Kasumi-1 (cell line): Measurements from ENCODE around the gene ZFYVE21.
"Not testable (repeated sequence)": the region's sequence is repeated elsewhere in the genome, so short reads cannot be mapped to it uniquely, and the experiment has no call there.

ENCODE experiments used
- DNase-seq, 2 experiments: peaks; one replicate each; lab custom pipeline; 2025; lab: John Stamatoyannopoulos, UW

Gene ZFYVE21

DNA sequence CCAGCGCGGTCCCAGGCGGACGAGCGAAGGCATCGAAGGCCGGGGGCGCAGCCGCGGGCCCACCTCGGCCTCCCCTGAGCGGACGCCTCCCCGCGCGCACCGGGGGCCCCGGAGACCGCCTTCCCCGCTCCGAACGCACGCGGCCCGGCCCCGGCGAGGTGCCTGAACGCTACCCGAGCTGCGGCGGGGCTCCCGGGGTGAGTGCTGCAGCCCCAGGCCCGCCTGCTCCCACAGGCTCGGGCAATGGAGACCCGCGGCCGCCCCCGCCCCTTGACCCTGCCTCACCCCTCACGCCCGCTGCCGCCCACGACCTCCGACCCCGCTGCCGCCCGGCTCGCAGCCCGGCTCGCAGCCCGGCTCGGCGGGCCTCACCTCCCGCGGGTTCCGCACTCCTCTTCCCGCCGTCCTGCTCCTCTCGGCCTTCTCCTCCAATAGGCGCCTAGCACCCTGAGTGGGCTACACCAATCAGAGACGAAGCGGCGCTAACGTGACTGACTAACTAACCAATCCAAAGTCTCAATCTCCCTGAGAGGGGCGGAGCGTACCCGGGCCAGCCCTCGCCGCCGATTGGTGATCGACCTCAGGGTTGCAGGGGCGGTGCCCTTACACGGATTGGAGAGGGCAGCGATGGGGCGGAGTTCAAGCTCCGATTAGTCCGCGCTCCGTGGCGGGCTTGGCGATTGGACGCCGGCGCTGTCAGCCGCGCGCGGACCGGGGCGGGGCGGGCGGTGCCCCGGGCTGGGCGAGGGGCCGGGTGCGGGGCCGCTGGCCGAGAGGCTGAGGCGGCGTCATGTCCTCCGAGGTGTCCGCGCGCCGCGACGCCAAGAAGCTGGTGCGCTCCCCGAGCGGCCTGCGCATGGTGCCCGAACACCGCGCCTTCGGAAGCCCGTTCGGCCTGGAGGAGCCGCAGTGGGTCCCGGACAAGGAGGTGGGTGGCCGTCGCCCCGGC lies at the start of gene ZFYVE21, which contains the start of gene XRCC3:
Gene ZFYVE21 (plus strand): TSS at position 759 of the 949 bp plus-strand sequence. CDS start 32 bp downstream, at position 791.
Gene XRCC3 (minus strand): TSS at position 400 of the 949 bp plus-strand sequence. CDS start 4,364 bp downstream, outside the sequence.
- DNase-seq: peak; percentile 99

DNA sequence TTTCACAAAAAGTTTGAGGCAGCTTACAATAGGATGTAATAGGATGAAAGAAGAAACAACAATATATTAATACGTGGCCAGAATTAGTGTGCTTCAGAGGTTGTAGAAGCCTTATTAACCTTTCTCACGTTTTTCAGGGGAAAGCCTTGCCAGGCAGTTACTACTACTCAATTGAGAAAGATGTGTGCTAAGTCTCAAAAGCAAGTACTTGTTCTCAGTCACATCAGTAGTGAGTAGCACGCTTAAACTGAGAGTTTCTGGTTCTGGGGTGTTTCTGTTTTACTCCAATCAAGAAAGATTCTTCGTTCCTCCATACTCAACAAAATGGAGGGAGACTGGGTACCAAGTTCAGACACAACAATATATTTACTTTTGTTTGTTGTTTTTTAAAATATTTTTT lies 47.9 kb upstream of the ZFYVE21 start:
- DNase-seq: no peak

DNA sequence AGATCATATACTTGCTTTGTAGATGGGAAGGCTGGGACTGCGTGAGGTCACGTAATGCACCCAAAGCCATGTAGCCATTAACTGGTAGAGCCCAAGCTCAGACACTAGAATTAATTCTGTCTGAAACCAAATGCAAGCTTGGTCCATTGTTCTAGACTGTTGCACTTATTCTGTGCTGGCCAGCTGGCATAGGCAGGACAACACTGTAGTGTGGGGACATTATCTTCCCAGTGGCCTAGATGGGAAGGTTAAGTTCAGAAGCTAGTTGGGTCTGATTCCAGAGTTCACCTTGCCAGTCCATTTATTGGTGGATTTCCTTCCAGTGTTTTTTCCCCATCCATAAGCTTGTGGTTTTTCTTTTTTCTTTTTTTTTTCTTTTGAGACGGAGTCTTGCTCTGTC lies 47.5 kb upstream of the ZFYVE21 start:
- DNase-seq: no peak

DNA sequence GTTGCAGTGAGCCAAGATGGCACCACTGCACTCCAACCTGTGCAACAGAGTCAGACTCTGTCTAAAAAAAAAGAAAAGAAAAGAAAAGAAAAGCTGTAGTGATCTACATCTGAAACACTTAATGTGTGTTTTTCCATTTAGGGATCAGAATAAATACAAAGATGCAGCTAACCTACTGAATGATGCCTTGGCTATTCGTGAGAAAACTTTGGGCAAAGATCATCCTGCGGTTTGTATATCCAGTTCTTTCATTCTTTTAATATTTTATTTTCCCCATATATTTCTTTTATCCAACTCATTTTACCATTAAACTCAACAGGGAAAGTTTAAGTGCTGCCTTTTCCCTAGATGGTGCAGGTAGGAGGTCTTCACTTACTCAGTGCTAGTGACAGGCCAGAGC lies 46.2 kb upstream of the ZFYVE21 start:
- no peak for DNase-seq

DNA sequence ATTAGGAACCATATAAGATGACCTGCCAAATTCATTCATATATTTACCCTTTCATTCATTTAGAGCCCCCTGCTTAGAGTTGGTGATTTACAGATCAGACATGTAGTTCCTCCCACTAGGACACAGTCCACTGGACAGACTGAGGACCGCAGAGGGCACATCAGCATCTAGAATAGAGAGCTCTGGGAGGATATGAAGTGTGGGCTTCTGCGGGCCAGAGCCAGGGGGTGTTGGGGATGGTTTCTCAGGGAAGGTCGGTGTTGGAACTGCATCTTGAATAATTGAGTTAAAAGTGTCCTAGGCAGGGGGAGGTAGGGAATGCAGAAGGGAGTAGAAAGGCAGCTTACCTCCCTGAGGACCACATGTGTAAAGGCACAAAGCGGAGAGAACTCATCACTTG lies 43.7 kb upstream of the ZFYVE21 start:
- DNase-seq: no peak

DNA sequence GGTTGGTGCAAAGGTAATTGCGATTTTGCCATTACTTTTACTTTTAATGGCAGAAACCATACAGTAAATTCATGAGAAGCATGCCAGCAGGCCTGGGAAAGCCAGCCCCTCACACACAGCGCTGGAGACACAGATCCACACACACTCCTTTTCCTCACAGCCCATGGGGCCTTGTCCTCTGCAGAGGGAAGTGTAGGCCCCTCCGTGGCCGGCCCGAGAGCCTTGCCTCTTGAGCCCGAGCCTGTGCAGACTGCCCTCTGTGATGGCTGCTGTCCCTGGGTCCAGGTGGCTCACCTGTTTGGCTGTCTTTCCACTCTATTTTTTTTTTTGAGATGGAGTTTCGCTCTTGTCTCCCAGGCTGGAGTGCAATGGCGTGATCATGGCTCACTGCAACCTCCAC lies 39.7 kb upstream of the ZFYVE21 start:
- no peak for DNase-seq

DNA sequence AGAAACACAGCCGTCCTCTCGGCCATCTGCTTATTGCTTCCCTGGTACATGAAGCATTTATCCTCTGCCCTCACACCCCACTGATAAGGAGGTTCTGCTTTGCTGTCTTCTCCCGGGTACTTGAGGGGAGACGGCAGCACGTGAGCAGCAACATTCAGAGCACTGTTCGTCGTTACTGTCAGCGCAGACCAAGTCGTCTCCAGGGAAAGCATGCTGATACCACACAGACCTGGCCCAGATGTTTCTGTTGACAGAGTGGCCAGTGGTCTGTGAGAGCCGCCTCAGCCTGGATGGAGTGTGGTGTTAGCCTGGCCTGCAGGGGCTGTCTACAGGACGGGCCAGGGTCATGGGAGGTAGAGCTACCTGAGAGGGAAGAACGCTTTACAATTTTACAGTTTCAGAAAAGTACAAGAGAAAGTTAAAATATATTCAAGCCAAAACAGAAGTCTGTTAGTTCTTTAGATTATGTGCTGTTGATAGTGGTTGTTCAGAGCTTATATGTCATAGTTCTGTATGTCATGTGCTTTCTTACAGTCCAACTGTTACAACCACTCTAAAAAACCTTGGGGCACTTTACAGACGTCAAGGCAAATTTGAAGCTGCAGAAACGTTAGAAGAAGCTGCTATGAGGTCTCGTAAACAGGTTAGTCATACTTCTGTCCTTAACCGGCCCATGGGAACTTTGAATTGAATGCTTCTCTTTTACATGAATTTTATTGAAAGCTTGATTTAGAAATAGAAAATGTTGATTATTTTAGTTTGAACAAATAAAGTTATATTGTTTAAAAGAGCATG lies 38.5 kb upstream of the ZFYVE21 start:
- DNase-seq: no peak

DNA sequence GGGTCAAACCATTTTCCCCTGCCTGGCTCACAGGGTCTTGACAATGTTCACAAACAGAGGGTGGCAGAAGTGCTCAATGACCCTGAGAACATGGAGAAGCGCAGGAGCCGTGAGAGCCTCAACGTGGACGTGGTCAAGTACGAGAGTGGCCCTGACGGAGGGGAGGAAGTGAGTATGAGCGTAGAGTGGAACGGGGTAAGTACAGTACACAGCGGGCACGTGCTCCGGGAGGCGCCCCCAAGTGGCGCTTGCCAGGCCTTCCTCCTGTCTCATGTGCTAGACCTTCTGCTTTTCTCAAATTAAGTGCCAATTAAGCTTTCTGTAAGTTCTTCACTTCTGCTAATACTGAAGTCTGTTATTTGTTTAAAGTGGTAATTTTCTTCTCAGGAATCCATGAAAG lies 36.3 kb upstream of the ZFYVE21 start:
- DNase-seq: peak; percentile 86 to 88

DNA sequence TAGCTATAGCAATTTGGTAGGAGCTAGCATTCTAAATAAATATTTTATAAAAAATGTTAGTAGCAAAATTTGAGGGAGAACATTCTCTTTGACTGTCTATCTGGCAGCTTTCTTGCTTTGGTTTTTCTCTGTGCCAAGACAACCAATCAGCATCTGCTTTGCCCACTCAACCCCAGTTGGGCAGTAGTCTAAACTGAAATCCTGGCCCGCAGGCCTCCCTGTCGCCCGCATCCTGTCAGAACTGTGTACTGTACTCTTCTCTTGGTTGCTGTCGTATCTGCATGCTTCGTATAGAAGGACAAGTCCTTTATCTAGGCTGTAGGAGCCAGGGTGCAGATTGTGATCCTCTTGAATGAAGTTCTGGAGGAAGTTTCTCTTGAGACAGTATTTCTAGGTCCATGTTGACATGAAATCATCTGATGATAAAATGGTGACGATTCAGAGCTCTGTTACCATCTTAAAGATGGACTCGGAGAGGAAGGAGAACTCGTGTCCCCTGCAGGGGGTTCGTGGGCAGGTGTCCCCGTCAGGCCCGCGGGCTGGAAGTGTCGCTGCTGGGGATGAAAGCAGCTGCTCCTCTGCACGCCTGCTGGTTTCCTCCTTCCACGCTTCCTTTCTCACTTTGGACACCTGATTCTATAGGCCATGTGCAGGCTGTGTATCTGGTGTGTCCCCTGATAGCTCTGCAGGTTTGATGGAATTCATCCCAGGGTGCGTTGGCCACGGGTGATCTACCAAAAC lies 34.9 kb upstream of the ZFYVE21 start:
- DNase-seq: no peak

DNA sequence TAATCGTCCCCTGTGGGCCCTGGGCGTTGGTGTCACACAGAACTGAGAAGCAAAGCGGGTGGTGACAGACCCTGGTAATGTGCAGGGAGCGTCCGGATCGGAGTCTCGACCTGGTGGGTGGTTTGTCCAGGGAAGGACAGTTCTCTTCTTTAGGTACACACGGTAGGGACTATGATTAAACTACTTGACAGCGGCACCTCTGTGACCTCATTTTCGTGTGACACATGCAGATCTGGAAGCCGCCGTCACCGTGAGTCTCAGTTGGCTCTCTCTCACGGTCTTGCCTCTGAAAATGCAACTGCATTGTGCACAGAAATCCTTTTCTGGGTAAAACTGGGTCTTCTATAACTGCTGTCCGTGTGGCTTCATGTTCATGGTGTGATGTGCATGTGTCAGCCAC lies 32.5 kb upstream of the ZFYVE21 start:
- DNase-seq: no peak

DNA sequence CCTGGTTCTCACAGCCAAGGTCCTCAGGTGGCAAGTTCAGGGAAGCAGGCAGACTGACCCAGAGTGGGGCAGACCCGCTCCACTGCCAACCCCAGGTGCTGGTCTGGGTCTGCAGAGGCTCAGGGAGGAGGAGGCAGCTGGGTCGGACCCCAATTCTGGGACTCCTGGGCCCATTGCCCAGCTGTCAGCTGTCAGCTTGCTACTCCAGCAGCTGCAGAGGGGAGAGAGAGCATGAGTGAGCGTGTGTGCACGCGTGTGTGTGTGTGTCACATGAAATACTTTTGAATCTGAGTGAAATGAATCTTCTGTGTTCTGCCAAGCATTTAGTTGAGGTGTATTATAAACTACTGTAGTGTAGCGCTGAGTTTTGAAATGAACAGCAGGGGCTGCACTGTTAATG lies 31.1 kb upstream of the ZFYVE21 start:
- no peak for DNase-seq

DNA sequence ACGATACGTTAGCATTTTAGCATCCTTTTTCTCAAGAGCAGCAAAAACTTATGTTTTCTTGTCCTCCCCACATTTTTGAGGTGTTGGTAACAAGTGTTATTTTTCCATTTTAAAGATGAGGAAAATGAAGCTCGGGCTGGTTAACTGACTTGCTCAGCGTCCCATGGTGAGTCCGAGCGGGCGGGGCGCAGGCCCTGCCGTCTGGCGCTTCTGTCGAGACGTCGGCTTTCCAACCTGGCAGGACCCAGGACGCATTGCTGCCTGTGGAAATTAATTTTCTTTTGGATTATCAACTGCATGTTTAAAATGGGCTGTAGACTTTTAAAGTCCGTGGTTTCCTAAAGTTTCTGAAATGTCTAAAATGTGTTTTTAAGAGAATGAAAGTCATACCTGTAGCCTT lies 30.7 kb upstream of the ZFYVE21 start:
- no peak for DNase-seq

DNA sequence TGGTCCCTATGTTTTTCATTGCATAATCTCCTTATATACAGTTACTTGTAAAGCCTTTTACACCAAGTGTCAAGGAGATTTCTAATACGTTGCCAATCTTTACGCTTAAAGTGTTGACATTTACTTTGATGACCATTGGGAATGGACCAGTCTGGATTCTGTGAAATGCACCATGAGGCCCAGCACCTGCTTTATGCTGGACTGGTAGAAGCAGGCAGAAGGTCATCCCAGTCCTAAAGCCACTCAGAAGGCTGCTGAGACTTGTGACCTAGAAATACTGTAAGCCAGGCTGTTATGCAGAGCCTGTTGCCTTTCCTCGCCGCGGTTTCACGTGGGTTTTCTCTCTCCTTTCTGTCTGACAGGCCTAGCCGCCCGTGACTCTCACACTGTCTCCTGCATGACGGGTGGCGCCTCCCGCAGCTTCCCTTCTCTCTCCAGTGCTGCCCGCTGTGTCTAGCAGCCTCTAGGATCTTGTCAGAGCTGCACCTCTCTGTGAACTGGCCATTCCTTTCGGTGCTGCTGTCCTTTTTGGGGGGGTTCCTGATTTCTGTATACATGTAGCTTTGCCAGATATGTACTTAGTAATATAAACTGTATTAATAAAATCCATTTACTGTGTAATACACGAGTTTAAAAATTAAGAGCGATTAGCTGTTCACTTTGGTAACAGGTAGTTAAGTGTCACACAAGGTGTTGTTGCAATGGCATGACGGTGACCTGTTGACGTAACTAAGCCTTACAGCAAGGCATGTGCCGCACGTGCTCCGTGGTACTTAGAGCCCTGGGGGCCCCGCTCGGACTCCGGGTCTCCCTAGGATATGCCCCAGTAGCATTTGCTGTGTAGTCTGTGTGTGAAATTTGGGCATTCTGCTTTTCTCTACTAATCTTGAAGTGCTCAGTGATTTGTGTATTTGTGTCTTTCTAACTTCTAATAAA lies 30.1 kb upstream of the ZFYVE21 start:
- DNase-seq: no peak

DNA sequence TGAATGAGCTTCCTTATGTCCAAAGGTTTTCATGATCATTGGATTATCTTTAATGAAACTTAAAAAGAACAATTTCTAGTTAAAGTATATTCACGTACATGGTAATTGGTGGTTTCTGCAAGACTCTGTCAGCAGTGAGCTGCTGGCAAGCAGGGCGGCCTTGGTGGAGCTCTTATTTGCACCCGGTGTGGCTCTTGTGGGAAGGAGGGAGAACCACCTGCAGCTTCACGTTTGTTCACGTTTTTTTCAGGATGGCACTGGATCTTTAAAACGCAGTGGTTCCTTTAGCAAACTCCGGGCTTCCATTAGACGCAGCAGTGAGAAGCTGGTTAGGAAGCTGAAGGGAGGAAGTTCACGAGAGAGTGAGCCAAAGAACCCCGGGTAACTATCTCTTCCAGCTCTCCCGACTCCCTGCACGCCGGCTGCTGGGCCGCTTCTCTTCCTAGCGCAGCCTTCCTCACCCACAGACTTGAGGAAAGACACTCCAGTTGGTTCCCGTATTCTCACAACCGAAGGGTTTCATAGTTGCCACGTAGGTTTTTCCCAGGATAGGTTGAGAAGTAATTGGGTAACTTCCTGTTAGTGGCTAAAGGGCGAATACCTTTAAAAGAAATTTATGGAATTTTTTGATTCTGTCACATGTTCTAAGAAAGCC lies 28.7 kb upstream of the ZFYVE21 start:
- DNase-seq: no peak

DNA sequence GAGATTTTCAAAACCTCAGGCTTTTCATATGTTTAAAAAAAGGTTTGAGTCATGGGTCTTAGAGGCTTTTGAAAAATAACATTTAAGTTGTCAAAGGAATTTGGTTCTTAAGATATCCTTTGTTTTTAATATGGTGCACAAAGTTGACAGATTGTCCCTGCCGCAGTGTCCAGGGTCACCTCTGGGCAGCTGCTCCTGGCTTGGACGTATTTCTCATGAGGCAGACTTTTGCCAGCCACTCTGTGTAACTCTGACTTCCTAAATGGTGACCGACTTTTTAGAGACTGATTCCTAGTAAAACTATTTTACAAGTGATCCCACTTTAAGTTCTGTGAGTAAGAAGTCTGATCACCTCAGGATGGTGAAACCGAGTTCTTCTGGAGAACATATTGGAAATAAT lies 27.9 kb upstream of the ZFYVE21 start:
- no peak for DNase-seq

DNA sequence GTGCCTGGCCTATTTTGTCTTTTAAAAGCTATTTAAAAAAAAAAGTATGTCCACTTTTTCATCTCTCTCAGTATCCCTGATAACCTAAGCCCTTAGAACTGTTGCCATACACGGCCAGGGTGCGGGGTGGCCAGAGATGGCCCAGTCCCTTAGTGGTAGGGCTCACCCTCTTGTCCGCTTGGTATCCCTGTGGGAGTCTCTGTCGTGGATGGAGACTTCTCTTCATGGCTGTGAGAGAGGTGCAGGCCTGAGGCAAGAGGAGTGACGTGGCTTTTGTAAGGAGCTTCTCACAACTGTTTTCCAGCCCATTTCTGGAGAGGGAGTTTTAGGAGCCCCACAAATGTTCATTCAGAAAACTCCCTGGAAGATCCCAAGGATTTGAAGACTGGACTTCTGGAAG lies 27.2 kb upstream of the ZFYVE21 start:
- DNase-seq: no peak

DNA sequence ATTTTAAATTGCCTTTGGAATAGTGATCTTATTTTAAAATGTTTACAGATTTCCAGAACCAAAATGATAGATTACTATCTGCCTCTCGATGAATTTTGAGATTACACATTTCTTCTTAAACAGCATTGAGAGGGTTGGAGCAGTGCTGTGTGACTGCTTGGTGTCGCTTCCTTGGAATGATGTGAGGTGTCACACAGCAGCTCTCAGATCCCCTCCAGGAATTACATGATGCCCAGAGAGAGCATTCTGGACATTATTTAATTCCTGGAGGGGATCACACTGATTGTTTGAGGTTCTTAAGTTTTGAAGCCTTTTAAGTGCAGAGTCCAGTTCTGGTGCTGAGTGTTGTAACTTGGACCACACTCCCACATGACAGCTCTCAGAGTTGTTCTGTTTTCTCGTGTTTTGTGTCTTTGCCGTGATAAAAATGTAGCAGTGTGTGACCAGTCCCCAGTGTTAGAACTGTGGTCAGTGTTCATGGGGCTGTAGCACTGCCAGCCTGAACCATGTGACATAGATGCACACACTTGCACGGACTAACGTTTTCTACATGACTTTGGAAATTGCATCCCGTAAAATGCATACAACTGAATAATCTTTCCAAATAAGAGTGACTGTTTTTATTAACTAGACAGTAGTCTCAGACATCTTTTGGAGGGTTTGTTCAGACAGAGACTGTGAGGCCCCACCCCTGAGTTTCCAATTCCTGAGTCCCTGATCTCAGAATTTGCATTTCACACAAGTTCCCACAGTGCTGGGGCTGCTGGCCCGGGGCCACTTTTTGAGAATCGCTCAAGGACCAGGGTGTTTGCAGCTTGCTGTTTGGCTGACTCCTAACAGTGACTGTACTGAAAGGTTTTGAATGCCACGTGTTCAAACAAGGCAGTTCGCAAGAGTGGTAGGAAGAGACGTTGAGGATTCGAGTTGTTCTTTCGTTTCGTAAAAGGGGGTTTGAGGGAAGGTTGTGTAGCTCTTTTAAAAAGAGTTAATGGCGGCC lies 26.4 kb upstream of the ZFYVE21 start:
- DNase-seq: no peak

DNA sequence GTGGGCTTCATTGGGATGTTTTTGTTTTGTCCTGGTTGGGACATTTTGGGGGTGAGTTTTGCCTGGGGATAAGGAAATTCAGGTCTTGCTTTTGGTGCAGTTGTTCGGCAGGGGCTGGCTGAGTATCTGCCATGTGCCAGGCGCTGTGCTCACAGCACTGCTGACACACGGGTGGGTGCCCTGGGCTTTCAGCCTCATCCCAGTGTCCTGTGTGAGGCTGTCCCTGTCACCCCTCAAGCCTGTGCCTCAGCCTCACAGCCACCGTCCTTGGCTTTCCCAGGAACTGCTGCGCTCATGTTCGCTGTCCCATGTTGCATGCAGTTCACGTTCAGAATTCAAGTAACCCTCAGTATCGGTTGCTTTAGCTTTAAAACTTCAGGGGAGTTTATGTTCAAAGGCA lies 25.3 kb upstream of the ZFYVE21 start:
- no peak for DNase-seq

DNA sequence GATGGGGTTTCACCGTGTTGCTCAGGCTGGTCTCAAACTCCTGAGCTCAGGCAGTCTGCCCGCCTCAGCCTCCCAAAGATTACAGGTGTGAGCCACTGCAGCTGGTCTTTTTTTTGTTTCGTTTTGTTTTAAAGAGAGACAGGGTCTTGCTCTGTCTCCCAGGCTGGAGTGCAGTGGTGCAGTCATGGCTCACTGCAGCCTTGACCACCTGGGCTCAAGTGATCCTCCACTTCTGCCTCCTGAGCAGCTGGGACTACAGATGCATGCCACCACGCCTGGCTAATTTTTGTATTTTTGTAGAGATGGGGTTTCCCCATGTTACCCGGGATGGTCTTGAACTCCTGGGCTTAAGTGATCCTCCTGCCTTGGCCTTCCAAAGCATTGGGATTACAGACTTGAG lies 24.0 kb upstream of the ZFYVE21 start:
- not testable (repeated sequence) for DNase-seq
